Psoas muscle (tissue), 8 donors: ENCODE results near the gene AKIRIN2. TPM values are rescaled to one million over a fixed set of nuclear protein-coding genes. Genes with fewer than 3 reads are reported as not detected.

Source experiments
- ATAC-seq, 4 donors: fragments of 200-7000 bp; cut with Tn5 transposase; one replicate each; pipeline ENCODE4 v1.9.1; 2020; ENCODE audit warnings: moderate library complexity in 3 of 4, mild to moderate bottlenecking in 2 of 4
- DNase-seq, 2 donors: peaks; one replicate each; pipeline ENCODE4 v3.0.0-alpha.2; 2020
- H3K27ac ChIP-seq: fragments of 200-600 bp; one replicate; pipeline ENCODE4 v1.8.0; 2022
- H3K27me3 ChIP-seq, 3 donors: fragments of 200-600 bp in 1 of 3; one replicate each; pipeline versions ENCODE4 v1.6.1 to v1.8.0; 2013 to 2022; ENCODE audit warnings: low read length in 2 of 3, mild to moderate bottlenecking in 2 of 3, moderate library complexity in 1 of 3; ENCODE audit not compliant: insufficient read depth in 3 of 3
- H3K36me3 ChIP-seq, 2 donors: fragments of 200-600 bp in 1 of 2; one replicate each; pipeline versions ENCODE4 v1.6.1 to v1.8.0; 2013 to 2022; ENCODE audit warnings: low read depth in 1 of 2, mild to moderate bottlenecking in 1 of 2, moderate library complexity in 1 of 2; ENCODE audit not compliant: insufficient read depth in 1 of 2
- H3K4me1 ChIP-seq: fragments of 200-600 bp; one replicate; pipeline ENCODE4 v1.8.0; 2022
- H3K4me3 ChIP-seq: fragments of 200-600 bp; one replicate; pipeline ENCODE4 v1.8.0; 2022; ENCODE audit warnings: mild to moderate bottlenecking
- H3K9me3 ChIP-seq: fragments of 200-600 bp; one replicate; pipeline ENCODE4 v1.8.0; 2022
- CTCF ChIP-seq: fragments of 200-600 bp; IDR thresholded peaks from one replicate; pipeline ENCODE4 v1.8.0; 2022; ENCODE audit warnings: antibody characterized with exemption
- WGBS, 3 donors: extraction: QIAGEN DNeasy Blood & Tissue Kit; methylation state at CpG; one replicate each; pipeline versions ENCODE4 v1.1.6 to v1.1.7; 2013; 5-methylcytosine and 5-hydroxymethylcytosine counted together
- intact Hi-C, 2 donors: fragments of 100-400 bp; cut with DNase I; formaldehyde crosslinking; loops; one replicate each; pipeline versions ENCODE4 v1.11.0 to v1.14.2; 2022
- polyA plus RNA-seq, 3 donors: library from polyadenylated mRNA; stranded (reverse); fragments of 200-250 nt; gene quantifications; one replicate each; pipeline ENCODE4 v1.2.3, GENCODE V29; 2013
- total RNA-seq, 4 donors: library from RNA; stranded (reverse); fragmentation: NEBNext Ultra II Directional in 2 of 4; extraction: Animal tissue kit (Norgen Biotek cat#: 25700) in 2 of 4; gene quantifications; one replicate each; pipeline versions ENCODE4 v1.2.1 to v1.2.4, GENCODE V29; 2021 to 2023
- donor health status: healthy with polysubstance abuse.
- donor health status: DM: no; HTN: no; CAD: no; lungs with moderate emphysema.
- donor health status: Bipolar disorder and iron deficiency.
- donor health status: healthy.
- donor health status: DM: yes; HTN: yes; CAD: no.
- donor health status: DM: no; HTN: no; CAD: no.
- donor health status: DM: no; HTN: no; CAD: no.
- donor health status: DM: yes; HTN: yes; CAD: no.

AKIRIN2 gene
- total and polyA plus RNA-seq, 7 donors, result 65.0 to 188 (median 127) TPM

- WGBS, 3 donors, result 0 to 2% (median 1%) methylated on average over 7 of the region's 7 CpGs
- peak in 3 of 4 donors; percentile 16 to 33 (median 21) for ATAC-seq
- Histone ChIP-seq H3K4me1 (peaks cover 8% of the 10 kb centered on the region), H3K27ac (peak overlapping the region; percentile 99), H3K4me3 (peak overlapping the region; percentile 93), H3K27me3 (no peaks in the 10 kb centered on the region), H3K36me3 (no peaks in the 10 kb centered on the region), H3K9me3 (no peaks in the 10 kb centered on the region)
- DNase-seq, result no peak
- intact Hi-C loops, result no loop called here
- no peak for TF ChIP-seq CTCF
Observed at GRCh38 chr6:87702589-87702945, 534 bp upstream of the AKIRIN2 start.

GRCh38 chr6:87701344-87701675, 723 bp downstream of the AKIRIN2 start:
- Histone ChIP-seq H3K36me3 (no peaks in the 10 kb centered on the region), H3K9me3 (no peaks in the 10 kb centered on the region), H3K27me3 (no peaks in the 10 kb centered on the region), H3K4me3 (peak overlapping the region; percentile 93), H3K27ac (peak overlapping the region; percentile 99), H3K4me1 (peaks cover 10% of the 10 kb centered on the region)
- WGBS, 3 donors, result 0 to 1% (median 0%) methylated on average over 33 to 36 of the region's 36 CpGs
- no peak for TF ChIP-seq CTCF
- intact Hi-C loops, result loop anchor here in 1 of 2 donors (2.0 kb wide), 1 partner anchor 29 kb away; no protein-coding TSS in a partner anchor
- ATAC-seq (peak; percentile 1 to 22 (median 6)), DNase-seq (peak in 1 of 2 donors; percentile 41)

GRCh38 chr6:87700397-87701343, 1.4 kb downstream of the AKIRIN2 start:
- 0% methylated on average over 18 of the region's 18 CpGs for WGBS, 3 donors
- peak overlapping the region; percentile 99 for H3K27ac ChIP-seq
- DNase-seq (peak; percentile 24 to 58), ATAC-seq (peak; percentile 63 to 69 (median 66))
- H3K27me3 ChIP-seq, result no peaks in the 10 kb centered on the region
- intact Hi-C loops, result loop anchor here in 1 of 2 donors (2.0 kb wide), 1 partner anchor 30 kb away; no protein-coding TSS in a partner anchor
- H3K4me1 ChIP-seq, result peaks cover 14% of the 10 kb centered on the region
- H3K9me3 ChIP-seq, result no peaks in the 10 kb centered on the region
- no peak for TF ChIP-seq CTCF
- H3K4me3 ChIP-seq, result peak overlapping the region; percentile 93
- no peaks in the 10 kb centered on the region for H3K36me3 ChIP-seq

- ATAC-seq (no peak), DNase-seq (no peak)
- Histone ChIP-seq H3K36me3 (no peaks in the 10 kb centered on the region), H3K27ac (peak overlapping the region; percentile 99), H3K27me3 (no peaks in the 10 kb centered on the region), H3K4me1 (peaks cover 24% of the 10 kb centered on the region), H3K9me3 (no peaks in the 10 kb centered on the region), H3K4me3 (peak overlapping the region; percentile 93)
- WGBS, 3 donors, result 1 to 2% (median 1%) methylated on average over 4 of the region's 4 CpGs
- TF ChIP-seq CTCF, result no peak
- intact Hi-C loops, result no loop called here
Observed at GRCh38 chr6:87699576-87699975, 2.5 kb downstream of the AKIRIN2 start.
